GM19328 (cell line): ENCODE measurements around the gene RIPPLY3.
A peak's percentile ranks its signal among the peaks of the same experiment; 100 is the strongest.
"Not testable (repeated sequence)": the region's sequence is repeated elsewhere in the genome, so short reads cannot be mapped to it uniquely, and the experiment has no call there.

ENCODE experiments used
- ATAC-seq: cut with Tn5 transposase; IDR thresholded peaks from one replicate; pipeline ENCODE4 v1.9.1; 2021; ENCODE audit warnings: mild to moderate bottlenecking, moderate library complexity; ENCODE audit not compliant: unreplicated experiment

The RIPPLY3 gene

GRCh38 chr21:36980280-36981048, 26.0 kb upstream of the RIPPLY3 start:
- ATAC-seq, result no peak

GRCh38 chr21:36981049-36981391, 25.5 kb upstream of the RIPPLY3 start:
- no peak for ATAC-seq

- no peak for ATAC-seq
These were observed 24.4 kb upstream of the RIPPLY3 start for GRCh38 chr21:36981977-36982700.

GRCh38 chr21:36985751-36986594, 20.5 kb upstream of the RIPPLY3 start:
- ATAC-seq, result no peak

GRCh38 chr21:36987845-36988244, 18.7 kb upstream of the RIPPLY3 start:
- ATAC-seq, result no peak

- no peak for ATAC-seq
These were observed 18.0 kb upstream of the RIPPLY3 start for GRCh38 chr21:36988536-36988935.

- ATAC-seq, result not testable (repeated sequence)
These were observed 17.3 kb upstream of the RIPPLY3 start for GRCh38 chr21:36989199-36989698.

GRCh38 chr21:36989699-36990507, 16.6 kb upstream of the RIPPLY3 start:
- peak; percentile 86 for ATAC-seq

- no peak for ATAC-seq
These were observed 15.8 kb upstream of the RIPPLY3 start for GRCh38 chr21:36990508-36991205.

GRCh38 chr21:36992671-36993070, 13.8 kb upstream of the RIPPLY3 start:
- no peak for ATAC-seq

GRCh38 chr21:36994501-36995158, 11.9 kb upstream of the RIPPLY3 start:
- ATAC-seq, result no peak

- not testable (repeated sequence) for ATAC-seq
These were observed 11.2 kb upstream of the RIPPLY3 start for GRCh38 chr21:36995285-36995684.

GRCh38 chr21:36999131-36999898, 7.2 kb upstream of the RIPPLY3 start:
- ATAC-seq, result no peak

GRCh38 chr21:37000381-37000780, 6.1 kb upstream of the RIPPLY3 start:
- ATAC-seq, result no peak

- no peak for ATAC-seq
These were observed 5.1 kb upstream of the RIPPLY3 start for GRCh38 chr21:37001441-37001840.

GRCh38 chr21:37002851-37003250, 3.7 kb upstream of the RIPPLY3 start:
- not testable (repeated sequence) for ATAC-seq

GRCh38 chr21:37003917-37004316, 2.6 kb upstream of the RIPPLY3 start:
- ATAC-seq, result not testable (repeated sequence)
